ENCODE measurements around the gene KICS2. TPM values are rescaled to one million over a fixed set of nuclear protein-coding genes. Genes with fewer than 3 reads are reported as not detected.

The KICS2 gene
- total RNA-seq, 1 donor from 2014 or later, result 3.9 TPM

DNA sequence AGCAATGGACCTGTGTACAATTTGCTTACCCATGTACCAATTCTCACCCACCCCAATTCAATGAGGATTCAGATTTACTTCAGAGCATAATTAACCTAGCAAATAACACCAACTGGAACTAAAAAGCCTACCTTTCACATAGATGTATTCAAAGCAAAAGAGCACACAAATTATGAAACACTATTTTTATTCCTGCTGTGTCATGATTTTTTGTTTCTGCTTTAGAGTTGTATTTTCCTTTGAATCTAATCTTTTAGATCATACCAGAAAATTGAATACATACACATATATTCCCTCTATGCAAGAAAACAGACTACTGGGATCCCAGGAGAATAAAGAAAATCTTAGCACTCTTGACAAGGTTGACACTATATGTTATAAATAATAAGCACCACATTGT lies 5.9 kb downstream of the KICS2 start:
- H3K4me1 Mint-ChIP-seq, result peaks cover 7% of the 10 kb centered on the region
- Histone ChIP-seq H3F3A (ENCODE audit: low read depth) (peaks cover under 1% of the 10 kb centered on the region), H3K9me3 (ENCODE audit: low read depth) (no peaks in the 10 kb centered on the region), H3K4me2 (no peak overlapping the region), H3K36me3 (no peaks in the 10 kb centered on the region), H2AFZ (replicated peaks) (no peak overlapping the region), H3K79me2 (ENCODE audit: low read depth) (peaks cover 6% of the 10 kb centered on the region), H3K9ac (no peak overlapping the region), H3K27me3 (no peaks in the 10 kb centered on the region), H3K4me3 (no peak overlapping the region), H4K20me1 (ENCODE audit: low read depth) (no peaks in the 10 kb centered on the region), H3K27ac (no peak overlapping the region), H3K4me1 (peaks cover 4% of the 10 kb centered on the region)
- peaks cover 7% of the 10 kb centered on the region for H3K36me3 Mint-ChIP-seq
- H3K4me3 Mint-ChIP-seq, result no peak overlapping the region
- DNase-seq (ENCODE audit: low spot score), result no peak
- peaks cover 3% of the 10 kb centered on the region for H3K27me3 Mint-ChIP-seq (ENCODE audit: insufficient read depth, low read depth)
- no peak overlapping the region for H3K27ac Mint-ChIP-seq
- TF ChIP-seq EZH2 (IDR thresholded peaks at IDR 0.05), result no peak
- TF ChIP-seq, protein P1, sequence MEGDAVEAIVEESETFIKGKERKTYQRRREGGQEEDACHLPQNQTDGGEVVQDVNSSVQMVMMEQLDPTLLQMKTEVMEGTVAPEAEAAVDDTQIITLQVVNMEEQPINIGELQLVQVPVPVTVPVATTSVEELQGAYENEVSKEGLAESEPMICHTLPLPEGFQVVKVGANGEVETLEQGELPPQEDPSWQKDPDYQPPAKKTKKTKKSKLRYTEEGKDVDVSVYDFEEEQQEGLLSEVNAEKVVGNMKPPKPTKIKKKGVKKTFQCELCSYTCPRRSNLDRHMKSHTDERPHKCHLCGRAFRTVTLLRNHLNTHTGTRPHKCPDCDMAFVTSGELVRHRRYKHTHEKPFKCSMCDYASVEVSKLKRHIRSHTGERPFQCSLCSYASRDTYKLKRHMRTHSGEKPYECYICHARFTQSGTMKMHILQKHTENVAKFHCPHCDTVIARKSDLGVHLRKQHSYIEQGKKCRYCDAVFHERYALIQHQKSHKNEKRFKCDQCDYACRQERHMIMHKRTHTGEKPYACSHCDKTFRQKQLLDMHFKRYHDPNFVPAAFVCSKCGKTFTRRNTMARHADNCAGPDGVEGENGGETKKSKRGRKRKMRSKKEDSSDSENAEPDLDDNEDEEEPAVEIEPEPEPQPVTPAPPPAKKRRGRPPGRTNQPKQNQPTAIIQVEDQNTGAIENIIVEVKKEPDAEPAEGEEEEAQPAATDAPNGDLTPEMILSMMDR (IDR thresholded peaks at IDR 0.05), result no peak
- no peak for TF ChIP-seq EZH2phosphoT487 (IDR thresholded peaks at IDR 0.05)
- no peaks in the 10 kb centered on the region for H3K9me3 Mint-ChIP-seq

DNA sequence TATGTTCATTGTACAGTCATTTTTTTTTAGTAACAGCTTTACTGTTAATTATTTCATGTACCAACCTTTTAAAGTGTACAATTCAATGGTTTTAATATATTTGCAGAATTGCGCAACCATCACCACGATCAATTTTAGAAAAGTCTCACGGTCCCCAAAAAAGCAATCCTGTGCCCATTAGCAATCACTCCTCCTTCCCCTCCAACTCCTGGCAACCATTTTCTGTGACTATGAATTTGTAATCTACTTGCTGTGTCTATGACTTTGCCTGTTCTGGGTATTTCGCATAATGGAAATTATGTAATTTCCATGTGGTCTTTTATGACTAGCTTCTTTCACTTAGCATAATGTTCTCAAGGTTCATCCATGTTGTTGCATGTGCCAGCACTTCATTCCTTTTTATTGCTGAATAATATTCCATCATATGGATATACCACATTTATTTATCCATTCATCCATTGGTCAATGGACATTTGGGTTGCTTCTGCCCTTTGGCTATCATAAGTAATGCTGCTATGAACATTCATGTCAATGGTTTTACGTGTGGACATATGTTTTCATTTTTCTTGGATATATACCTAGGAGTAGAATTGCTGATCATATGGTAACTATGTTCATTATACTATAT lies 9.9 kb downstream of the KICS2 start:
- H3K9me3 ChIP-seq (ENCODE audit: low read depth), result no peaks in the 10 kb centered on the region
- no peaks in the 10 kb centered on the region for H3K79me2 ChIP-seq (ENCODE audit: low read depth)
- TF ChIP-seq, protein P1 (IDR thresholded peaks at IDR 0.05), result no peak
- TF ChIP-seq EZH2 (IDR thresholded peaks at IDR 0.05), result no peak
- no peak for TF ChIP-seq EZH2phosphoT487 (IDR thresholded peaks at IDR 0.05)
- Mint-ChIP-seq H3K27ac (no peak overlapping the region), H3K4me1 (no peaks in the 10 kb centered on the region), H3K4me3 (no peak overlapping the region), H3K36me3 (peaks cover 7% of the 10 kb centered on the region), H3K27me3 (ENCODE audit: insufficient read depth, low read depth) (no peaks in the 10 kb centered on the region), H3K9me3 (no peaks in the 10 kb centered on the region)
- H4K20me1 ChIP-seq (ENCODE audit: low read depth), result no peaks in the 10 kb centered on the region
- no peaks in the 10 kb centered on the region for H3K4me1 ChIP-seq
- H3K36me3 ChIP-seq, result no peaks in the 10 kb centered on the region
- H3K4me2 ChIP-seq, result no peak overlapping the region
- no peak overlapping the region for H3K27ac ChIP-seq
- no peak overlapping the region for H3K9ac ChIP-seq
- H3K27me3 ChIP-seq, result no peaks in the 10 kb centered on the region
- DNase-seq (ENCODE audit: low spot score), result no peak
- no peak overlapping the region for H3K4me3 ChIP-seq
- H3F3A ChIP-seq (ENCODE audit: low read depth), result no peaks in the 10 kb centered on the region
- no peak overlapping the region for H2AFZ ChIP-seq (replicated peaks)

DNA sequence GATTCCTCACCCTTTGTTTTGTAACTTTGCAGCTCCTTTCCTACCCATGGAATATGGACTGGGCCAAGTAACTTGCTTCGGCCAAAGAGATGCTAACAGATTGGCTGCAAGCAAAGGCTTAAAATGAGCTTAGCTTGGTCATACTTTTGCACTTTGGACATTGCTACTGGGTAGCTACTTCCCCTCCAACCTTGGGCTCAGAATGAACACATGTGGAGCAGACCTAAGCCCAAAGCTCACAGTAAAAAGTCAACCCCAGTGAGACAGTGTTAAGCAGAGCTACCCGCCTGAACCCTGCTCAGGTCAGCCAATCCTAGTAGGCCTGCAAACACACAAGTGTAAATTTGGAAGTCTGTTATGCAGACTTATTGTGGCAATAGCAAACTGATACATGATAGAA lies 14.6 kb downstream of the KICS2 start:
- DNase-seq (ENCODE audit: low spot score), result no peak

More for the DNA sequence above, 14.6 kb downstream of the KICS2 start:
- no peaks in the 10 kb centered on the region for H3F3A ChIP-seq (ENCODE audit: low read depth)
- no peaks in the 10 kb centered on the region for H3K4me1 ChIP-seq
- no peak overlapping the region for H3K9ac ChIP-seq
- H3K27me3 ChIP-seq, result no peaks in the 10 kb centered on the region
- TF ChIP-seq, protein P1 (IDR thresholded peaks at IDR 0.05), result no peak
- TF ChIP-seq EZH2phosphoT487 (IDR thresholded peaks at IDR 0.05), result no peak
- TF ChIP-seq EZH2 (IDR thresholded peaks at IDR 0.05), result no peak
- H3K9me3 Mint-ChIP-seq, result no peaks in the 10 kb centered on the region
- no peak overlapping the region for H3K4me3 Mint-ChIP-seq
- H3K27me3 Mint-ChIP-seq (ENCODE audit: insufficient read depth, low read depth), result peaks cover 2% of the 10 kb centered on the region
- H3K9me3 ChIP-seq (ENCODE audit: low read depth), result no peaks in the 10 kb centered on the region
- no peaks in the 10 kb centered on the region for H3K36me3 ChIP-seq
- no peak overlapping the region for H3K27ac Mint-ChIP-seq
- no peak overlapping the region for H3K27ac ChIP-seq
- H3K4me2 ChIP-seq, result no peak overlapping the region
- H3K4me3 ChIP-seq, result no peak overlapping the region
- no peaks in the 10 kb centered on the region for H3K79me2 ChIP-seq (ENCODE audit: low read depth)
- H2AFZ ChIP-seq (replicated peaks), result no peak overlapping the region
- H4K20me1 ChIP-seq (ENCODE audit: low read depth), result no peaks in the 10 kb centered on the region
- H3K4me1 Mint-ChIP-seq, result no peaks in the 10 kb centered on the region
- peaks cover 6% of the 10 kb centered on the region for H3K36me3 Mint-ChIP-seq

Data from neural progenitor cell (in vitro differentiated cells).